Left ventricle myocardium inferior (tissue), 1 donor: ENCODE measurements around the gene CMTR1. TPM values are rescaled to one million over a fixed set of nuclear protein-coding genes. Genes with fewer than 3 reads are reported as not detected.

Experiments
- DNase-seq: peaks from one replicate; pipeline ENCODE4 v3.0.0-alpha.2; 2020
- H3K27ac ChIP-seq: fragments of 200-600 bp; replicated peaks from 2 replicates; pipeline ENCODE4 v1.8.0; 2021
- H3K27me3 ChIP-seq: fragments of 200-600 bp; 2 replicates; pipeline ENCODE4 v1.8.0; 2021; ENCODE audit warnings: low read depth
- H3K36me3 ChIP-seq: fragments of 200-600 bp; 2 replicates; pipeline ENCODE4 v1.8.0; 2021
- H3K4me1 ChIP-seq: fragments of 200-600 bp; 2 replicates; pipeline ENCODE4 v1.8.0; 2021
- H3K4me3 ChIP-seq: fragments of 200-600 bp; 2 replicates; pipeline ENCODE4 v1.8.0; 2021; ENCODE audit warnings: mild to moderate bottlenecking, moderate library complexity
- H3K9me3 ChIP-seq: fragments of 200-600 bp; replicated peaks from 2 replicates; pipeline ENCODE4 v1.8.0; 2021
- intact Hi-C: fragments of 100-400 bp; cut with micrococcal nuclease; formaldehyde crosslinking; loops from one replicate; pipeline ENCODE4 v1.11.0; 2022
- total RNA-seq: library from RNA; stranded (reverse); fragmentation: NEBNext Ultra II Directional; extraction: Animal tissue kit (Norgen Biotek cat#: 25700); gene quantifications from one replicate; pipeline ENCODE4 v1.2.1, GENCODE V29; 2021
- TF ChIP-seq, protein P1 (sequence below): fragments of 200-600 bp; IDR thresholded peaks from 2 replicates; pipeline ENCODE4 v1.8.0; 2021; ENCODE audit warnings: antibody characterized with exemption, mild to moderate bottlenecking, borderline replicate concordance
- donor health status: DM: no; HTN: yes; CAD: no; lungs with severe emphysema.

Gene CMTR1
- total RNA-seq, 1 donor from 2014 or later, result 34.4 TPM

DNA sequence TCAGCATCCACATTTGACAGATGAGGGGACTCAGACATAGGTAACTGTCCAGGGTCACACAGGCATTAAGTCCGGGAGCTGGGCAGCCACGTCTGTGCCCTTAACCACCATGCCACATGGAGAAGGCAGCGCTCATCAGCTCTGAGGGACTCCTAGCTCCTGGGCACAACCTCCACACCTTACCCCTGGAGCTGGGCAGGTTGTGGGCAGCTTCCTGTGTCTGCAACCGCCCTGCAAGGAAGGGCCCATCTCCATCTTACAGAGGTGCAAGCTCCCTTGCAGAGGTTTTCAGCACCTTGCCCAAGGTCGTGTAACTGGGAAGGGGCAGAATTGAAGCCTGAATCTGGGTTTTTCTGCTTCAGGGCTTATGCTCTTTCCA is 58.8 kb downstream of the CMTR1 start:
- Histone ChIP-seq H3K27ac (no peak overlapping the region), H3K27me3 (no peaks in the 10 kb centered on the region), H3K4me1 (peaks cover 47% of the 10 kb centered on the region), H3K4me3 (no peak overlapping the region), H3K36me3 (no peaks in the 10 kb centered on the region), H3K9me3 (no peaks in the 10 kb centered on the region)
- no peak for DNase-seq
- TF ChIP-seq, protein P1, sequence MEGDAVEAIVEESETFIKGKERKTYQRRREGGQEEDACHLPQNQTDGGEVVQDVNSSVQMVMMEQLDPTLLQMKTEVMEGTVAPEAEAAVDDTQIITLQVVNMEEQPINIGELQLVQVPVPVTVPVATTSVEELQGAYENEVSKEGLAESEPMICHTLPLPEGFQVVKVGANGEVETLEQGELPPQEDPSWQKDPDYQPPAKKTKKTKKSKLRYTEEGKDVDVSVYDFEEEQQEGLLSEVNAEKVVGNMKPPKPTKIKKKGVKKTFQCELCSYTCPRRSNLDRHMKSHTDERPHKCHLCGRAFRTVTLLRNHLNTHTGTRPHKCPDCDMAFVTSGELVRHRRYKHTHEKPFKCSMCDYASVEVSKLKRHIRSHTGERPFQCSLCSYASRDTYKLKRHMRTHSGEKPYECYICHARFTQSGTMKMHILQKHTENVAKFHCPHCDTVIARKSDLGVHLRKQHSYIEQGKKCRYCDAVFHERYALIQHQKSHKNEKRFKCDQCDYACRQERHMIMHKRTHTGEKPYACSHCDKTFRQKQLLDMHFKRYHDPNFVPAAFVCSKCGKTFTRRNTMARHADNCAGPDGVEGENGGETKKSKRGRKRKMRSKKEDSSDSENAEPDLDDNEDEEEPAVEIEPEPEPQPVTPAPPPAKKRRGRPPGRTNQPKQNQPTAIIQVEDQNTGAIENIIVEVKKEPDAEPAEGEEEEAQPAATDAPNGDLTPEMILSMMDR, result no peak
- intact Hi-C loops, result no loop called here

DNA sequence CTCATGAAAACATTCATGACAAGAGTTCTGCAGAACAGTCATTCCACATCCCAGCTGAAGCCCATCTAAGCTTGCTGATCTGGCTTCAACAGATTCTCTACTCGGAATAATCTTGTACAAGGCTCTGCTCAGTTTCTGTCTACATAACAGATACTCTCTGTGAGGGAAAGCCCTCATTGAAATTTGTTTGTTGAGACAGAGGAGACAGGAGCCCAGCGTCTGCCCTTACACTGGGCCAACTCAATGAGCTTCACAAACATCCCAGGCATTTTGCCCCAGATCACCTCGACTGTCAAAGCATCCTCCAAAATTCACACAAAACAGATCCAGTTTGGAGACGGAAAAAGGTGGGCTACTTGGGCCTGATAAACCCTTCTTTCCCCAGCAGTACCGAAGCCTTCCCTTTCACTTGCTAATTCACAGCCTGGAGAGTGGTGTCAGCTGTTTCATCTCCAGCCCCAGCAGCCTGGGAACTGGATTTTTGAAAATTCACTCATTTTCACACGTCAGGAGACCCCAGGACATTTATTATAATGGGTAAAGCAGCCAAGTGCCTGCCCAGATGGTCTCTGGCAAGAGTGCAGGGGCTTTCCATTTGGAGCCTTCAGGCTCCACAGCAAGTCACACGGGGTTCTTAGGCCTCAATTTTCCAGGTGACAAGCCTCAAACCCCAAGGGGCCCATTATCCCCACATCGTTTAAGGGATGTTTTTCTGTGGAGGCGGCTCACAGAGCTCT is 59.4 kb downstream of the CMTR1 start:
- no peaks in the 10 kb centered on the region for H3K36me3 ChIP-seq
- H3K27ac ChIP-seq, result no peak overlapping the region
- no peaks in the 10 kb centered on the region for H3K27me3 ChIP-seq
- H3K4me3 ChIP-seq, result no peak overlapping the region
- intact Hi-C loops, result no loop called here
- peaks cover 46% of the 10 kb centered on the region for H3K4me1 ChIP-seq
- TF ChIP-seq, protein P1, result no peak
- no peaks in the 10 kb centered on the region for H3K9me3 ChIP-seq
- no peak for DNase-seq

DNA sequence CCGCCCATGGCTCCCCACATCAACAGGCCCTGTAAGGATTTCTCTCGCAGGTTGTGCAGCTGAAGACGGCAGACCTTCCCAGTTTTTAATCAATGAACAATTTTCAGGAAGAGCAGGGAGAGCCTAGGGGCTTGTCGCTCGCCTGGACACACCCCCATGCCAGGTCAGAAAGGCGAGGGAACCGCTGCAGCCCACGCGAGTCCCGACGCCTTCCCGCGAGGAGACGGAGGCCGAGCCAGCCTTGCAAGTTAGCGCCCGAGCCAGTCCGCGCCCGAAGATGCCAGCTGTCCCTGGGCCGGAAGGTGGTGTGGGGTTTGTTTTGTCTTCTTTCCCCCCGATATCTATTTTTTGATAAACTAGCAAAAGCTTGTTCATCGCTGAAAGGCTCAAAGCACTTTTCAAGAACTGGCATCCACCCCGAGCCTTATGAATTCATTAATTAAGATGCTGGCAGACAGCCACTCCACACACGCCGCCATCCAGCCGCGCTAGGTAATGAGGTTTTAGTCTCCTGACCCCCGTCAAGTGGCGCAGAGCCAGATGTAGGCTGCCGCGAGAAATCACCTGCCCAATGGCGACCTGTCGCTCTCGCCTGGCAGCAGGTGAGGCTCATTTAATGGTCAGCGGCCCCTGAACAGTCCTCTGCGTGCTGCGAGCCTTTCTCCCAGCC is 60.1 kb downstream of the CMTR1 start:
- no peak overlapping the region for H3K27ac ChIP-seq
- H3K36me3 ChIP-seq, result no peaks in the 10 kb centered on the region
- no peak overlapping the region for H3K4me3 ChIP-seq
- H3K4me1 ChIP-seq, result peaks cover 38% of the 10 kb centered on the region
- TF ChIP-seq, protein P1, result no peak
- H3K9me3 ChIP-seq, result no peaks in the 10 kb centered on the region
- intact Hi-C loops, result no loop called here
- H3K27me3 ChIP-seq, result no peaks in the 10 kb centered on the region
- DNase-seq, result no peak

DNA sequence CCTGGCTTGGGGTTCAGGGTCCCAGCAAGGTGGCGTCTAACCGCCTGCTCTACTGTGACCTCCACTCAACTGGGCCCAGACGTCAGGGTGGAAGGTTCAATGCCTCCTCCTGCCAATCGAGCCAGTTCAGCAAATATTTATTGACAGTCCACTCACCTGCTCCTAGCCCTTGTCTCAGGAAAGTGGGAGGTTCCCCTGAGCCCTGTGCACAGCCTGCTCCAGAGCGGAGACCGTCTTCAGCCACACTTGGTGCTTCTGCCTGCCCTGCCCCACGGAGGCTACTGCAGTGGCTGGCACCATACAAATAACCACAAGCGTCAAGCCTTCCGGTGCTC is 60.6 kb downstream of the CMTR1 start:
- Histone ChIP-seq H3K4me3 (no peak overlapping the region), H3K27ac (no peak overlapping the region), H3K9me3 (no peaks in the 10 kb centered on the region), H3K36me3 (no peaks in the 10 kb centered on the region), H3K27me3 (no peaks in the 10 kb centered on the region), H3K4me1 (peaks cover 35% of the 10 kb centered on the region)
- intact Hi-C loops, result no loop called here
- TF ChIP-seq, protein P1, result no peak
- no peak for DNase-seq

DNA sequence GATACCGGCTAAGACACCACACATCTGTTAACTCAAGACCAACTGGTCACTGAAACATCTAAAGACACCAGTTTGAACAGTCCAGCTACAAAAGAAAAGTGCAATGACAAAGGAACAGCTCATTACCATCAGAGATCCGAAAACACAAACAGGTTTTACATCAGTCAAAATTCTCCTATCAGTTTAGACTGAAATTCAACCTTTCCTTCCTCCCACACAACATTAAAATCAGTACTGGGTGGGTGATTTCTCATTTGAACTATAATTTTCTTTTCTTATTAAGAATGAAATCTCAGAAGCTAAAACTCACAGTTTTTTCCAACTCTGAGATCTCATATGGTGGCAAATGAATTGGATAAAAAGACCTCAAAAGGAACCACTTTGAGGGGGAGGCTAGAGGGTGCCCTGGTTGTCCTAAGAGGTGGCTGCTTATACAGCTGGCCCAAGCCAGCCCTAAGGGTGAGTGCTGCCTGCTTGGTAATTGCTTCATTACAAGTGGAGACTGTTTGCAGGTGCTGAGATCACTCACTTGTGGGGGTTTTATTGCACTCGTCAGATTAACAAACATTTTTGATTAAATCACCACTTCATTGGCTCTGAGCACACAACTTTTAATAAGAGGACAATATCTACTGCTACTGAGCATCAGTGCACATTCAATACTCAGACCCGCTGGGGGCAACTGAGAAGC is 62.4 kb downstream of the CMTR1 start:
- Histone ChIP-seq H3K9me3 (no peaks in the 10 kb centered on the region), H3K27me3 (no peaks in the 10 kb centered on the region), H3K36me3 (no peaks in the 10 kb centered on the region), H3K4me1 (peaks cover 33% of the 10 kb centered on the region), H3K4me3 (no peak overlapping the region), H3K27ac (no peak overlapping the region)
- TF ChIP-seq, protein P1, result no peak
- intact Hi-C loops, result no loop called here
- DNase-seq, result no peak
